HG02610 (cell line): ENCODE data around the gene ESD.
"Not testable (repeated sequence)": the region's sequence is repeated elsewhere in the genome, so short reads cannot be mapped to it uniquely, and the experiment has no call there.

Experiments used
- ATAC-seq: cut with Tn5 transposase; IDR thresholded peaks from one replicate; pipeline ENCODE4 v1.9.1; 2021; ENCODE audit warnings: mild to moderate bottlenecking, moderate library complexity; ENCODE audit not compliant: unreplicated experiment

Gene ESD

GRCh38 chr13:46796515-46797474 lies at the start of gene ESD:
Gene ESD (minus strand): TSS chr13:46797161. CDS start chr13:46791413, 5,748 bp downstream.
- peak; percentile 93 for ATAC-seq

DNA sequence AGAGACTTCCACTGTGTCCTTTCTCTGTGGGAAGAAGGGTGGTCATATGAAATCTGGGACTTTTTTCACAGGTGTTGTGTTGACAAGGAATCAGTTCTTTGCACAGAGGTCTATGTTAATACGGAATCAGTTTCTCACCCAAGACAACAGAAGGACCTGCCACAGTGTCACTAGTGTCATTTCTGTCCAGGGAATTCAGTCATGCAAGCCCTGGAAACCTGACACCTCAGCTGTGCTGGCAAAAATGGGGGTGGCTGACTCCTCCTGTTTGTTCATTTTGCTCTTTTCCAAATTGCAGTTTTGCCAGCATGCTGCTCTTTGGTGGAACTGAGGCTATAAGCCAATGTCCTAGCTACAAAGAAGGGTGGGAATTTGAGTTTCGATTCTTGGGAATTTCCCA lies 49.8 kb upstream of the ESD start:
- ATAC-seq = no peak

GRCh38 chr13:46845146-46845545 lies 48.2 kb upstream of the ESD start:
- no peak for ATAC-seq

DNA sequence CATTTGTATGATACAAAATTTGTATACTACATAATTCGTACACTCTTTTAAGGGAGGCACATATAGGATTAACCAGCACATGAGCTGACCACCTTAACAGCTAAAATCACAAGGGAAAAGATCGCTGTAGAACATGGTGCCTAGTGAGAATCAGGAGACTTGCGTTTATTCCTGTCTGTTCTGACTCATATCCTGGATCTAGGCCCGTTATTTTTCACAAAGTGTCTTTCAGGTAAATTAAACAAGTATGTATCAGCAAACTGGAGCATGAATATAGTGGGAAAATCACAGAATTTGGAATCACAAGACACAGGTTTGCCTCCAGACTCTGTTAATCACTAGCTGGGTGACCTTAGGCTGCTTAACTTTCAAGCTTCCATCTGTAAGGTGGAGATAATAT lies 47.5 kb upstream of the ESD start:
- ATAC-seq = no peak

GRCh38 chr13:46839399-46839798 lies 42.4 kb upstream of the ESD start:
- no peak for ATAC-seq

GRCh38 chr13:46834657-46835056 lies 37.7 kb upstream of the ESD start:
- no peak for ATAC-seq

DNA sequence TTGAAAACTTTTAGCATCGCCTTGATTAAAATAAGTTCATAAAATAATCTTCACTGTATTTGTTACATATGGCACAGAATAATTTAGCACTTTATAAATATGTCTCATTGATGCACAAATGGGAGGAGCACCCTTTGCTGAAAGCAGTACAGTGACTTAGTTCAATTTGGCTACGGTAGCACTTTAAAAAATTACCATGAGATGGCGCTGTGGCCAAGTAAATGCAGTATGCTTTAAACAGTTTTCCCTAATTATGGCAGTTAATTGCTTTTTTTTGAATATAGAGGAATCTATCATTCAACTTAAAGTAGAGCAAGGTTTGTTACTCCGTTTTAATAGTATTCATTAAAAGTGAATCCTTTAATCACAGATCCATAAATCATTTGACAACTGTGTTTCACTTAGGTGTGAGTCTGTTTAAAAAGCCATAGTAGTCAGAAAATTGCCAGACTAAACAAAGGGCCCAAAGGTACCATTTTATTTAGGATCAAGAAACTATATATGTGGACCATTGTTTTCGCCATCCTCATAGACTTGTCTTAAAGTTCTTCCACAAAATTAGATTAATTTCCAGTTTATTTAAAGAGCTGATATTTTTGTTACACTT lies 34.7 kb upstream of the ESD start:
- ATAC-seq = peak; percentile 46

GRCh38 chr13:46830405-46831005 lies 33.5 kb upstream of the ESD start:
- no peak for ATAC-seq

DNA sequence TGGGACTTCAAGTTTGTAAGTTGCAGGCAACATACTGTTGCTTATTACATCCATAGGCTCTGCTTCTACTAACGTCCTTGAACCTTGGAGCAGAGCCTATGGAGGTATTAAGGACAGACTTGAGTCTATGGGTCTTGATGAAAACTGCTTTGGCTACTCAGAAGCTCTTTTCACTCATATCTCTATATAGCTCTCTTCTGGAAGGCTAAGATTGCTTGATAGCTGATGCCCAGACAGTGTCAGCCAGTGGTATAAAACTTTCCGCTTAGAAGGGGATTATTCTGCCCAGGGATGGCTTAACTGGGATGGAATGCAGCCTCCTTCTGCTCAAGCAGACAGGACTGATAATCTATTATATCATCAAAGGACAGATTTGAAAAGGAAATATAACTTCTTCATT lies 25.6 kb upstream of the ESD start:
- ATAC-seq = no peak

- no peak for ATAC-seq
Measured at GRCh38 chr13:46817838-46818476, 21.0 kb upstream of the ESD start.

- ATAC-seq = no peak
Measured at GRCh38 chr13:46817095-46817494, 20.1 kb upstream of the ESD start.

- no peak for ATAC-seq
Measured at GRCh38 chr13:46816371-46816770, 19.4 kb upstream of the ESD start.

GRCh38 chr13:46812301-46812797 lies 15.4 kb upstream of the ESD start:
- no peak for ATAC-seq

DNA sequence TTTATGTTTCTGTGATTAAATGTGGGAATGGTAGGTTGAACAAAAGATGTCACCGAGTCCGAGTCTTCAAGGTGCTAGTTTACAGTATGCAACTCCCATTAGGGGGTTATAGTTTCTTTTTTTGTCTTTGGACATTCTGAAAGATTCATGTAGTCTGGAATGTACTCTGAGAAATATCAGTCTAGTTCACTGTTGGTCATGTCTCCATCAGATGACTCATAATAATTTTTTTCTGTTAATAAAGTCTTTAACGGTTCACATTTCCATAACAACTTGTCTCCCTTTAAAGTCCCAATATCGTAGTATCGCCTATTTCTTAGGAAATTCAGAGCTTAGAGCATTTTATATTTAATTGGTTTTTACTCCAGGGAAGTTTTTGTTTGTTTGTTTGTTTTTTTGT lies 13.5 kb upstream of the ESD start:
- no peak for ATAC-seq

DNA sequence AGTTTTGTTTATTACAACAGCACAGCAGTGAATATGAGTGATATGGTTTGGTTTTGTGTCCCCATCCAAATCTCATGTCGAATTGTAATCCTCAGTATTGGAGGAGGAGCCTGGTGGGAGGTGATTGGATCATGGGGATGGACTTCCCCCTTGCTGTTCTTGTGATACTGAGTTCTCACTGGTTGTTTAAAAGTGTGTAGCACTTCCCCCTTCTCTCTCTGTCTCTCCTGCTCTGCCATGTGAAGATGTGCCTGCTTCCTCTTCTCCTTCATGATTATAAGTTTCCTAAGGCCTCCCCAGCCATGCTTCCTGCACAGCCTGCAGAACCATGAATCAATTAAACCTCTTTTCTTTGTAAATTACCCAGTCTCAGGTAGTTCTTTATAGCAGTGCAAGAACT lies 8.0 kb upstream of the ESD start:
- not testable (repeated sequence) for ATAC-seq

GRCh38 chr13:46804391-46804815 lies 7.4 kb upstream of the ESD start:
- ATAC-seq = no peak

GRCh38 chr13:46803586-46803985 lies 6.6 kb upstream of the ESD start:
- ATAC-seq = no peak

DNA sequence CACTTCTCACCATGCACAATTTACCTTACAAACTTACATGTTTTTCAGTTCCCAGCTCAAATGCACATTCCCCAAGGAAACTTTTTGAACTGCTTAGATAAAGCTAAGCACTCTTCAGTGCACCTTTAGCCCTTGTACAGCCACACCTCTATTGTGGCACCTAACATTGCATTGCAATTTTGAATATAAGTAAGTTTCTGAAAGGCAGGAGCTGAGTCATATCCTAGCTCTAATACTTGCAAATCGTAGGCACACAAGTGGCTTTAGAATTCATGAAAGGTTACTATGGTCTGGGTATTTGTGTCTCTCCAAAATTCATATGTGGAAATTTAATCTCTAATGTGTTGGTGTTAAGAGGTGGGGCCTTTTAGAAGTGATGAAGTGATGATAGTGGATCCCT lies 4.9 kb upstream of the ESD start:
- no peak for ATAC-seq

GRCh38 chr13:46799139-46799538 lies 2.2 kb upstream of the ESD start:
- no peak for ATAC-seq

DNA sequence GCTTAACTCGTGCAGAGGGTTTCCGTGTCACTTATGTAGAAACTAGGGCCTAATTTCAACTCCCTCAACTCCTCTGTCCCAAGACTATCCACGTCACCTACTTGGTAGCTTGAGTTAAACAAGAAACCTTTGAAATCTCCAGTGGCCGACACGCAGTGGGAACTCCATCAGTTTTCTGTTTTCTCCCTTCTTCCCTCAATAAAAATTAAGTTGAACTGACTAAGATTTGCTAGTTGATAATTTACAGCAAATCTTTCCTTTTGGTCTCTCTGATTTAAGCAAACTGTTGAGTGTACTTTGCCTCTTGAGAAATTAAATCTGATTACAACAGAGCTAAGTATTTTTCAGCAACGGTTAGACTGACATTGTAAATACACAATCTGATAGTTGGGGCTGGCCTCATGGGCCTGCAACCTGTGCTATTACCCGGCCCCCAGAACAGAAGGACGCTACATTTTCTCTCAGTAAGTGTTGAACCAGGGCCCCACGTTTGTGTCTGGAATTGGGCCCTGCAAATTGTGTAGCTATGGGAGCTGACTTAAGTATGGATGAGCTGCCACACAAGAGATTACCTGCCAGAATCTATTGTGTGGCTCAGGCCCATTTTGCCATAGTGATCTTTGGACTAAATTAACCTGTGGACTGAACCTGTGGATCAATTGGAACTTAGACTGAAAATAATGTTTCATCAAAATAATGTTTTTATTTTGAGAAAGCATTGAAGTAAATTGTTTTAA lies 708 bp upstream of the ESD start:
- ATAC-seq = no peak

DNA sequence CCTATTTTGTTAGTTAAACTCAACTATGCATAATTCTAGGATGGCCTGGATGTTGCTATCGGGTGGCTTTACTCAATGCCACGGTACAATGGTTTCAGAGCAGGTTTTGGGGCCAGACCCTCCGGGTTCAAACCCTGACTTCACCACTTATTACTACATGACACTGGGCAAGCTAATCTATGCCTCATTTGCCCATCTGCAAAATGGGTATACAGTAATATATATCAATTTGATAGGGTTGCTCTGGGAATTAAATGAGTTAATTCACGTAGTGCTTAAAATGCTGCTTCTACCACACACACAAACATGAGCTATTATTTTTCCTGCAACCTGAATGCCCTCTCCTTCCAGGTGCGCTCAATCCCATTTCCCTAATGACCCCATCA lies 839 bp downstream of the ESD start:
- no peak for ATAC-seq
